ENCODE results near the gene PFDN4.

GRCh38 chr20:54193817-54194216, 14.1 kb upstream of the PFDN4 start:
- TF ChIP-seq CTCF (IDR thresholded peaks at IDR 0.05) (no peak), POLR2AphosphoS5 (IDR thresholded peaks at IDR 0.05; ENCODE audit: insufficient read depth in 1 of 2, low read depth in 1 of 2) (no peak)
